GM12878 (cell line): Measurements from ENCODE around the gene PTGER4. TPM values are rescaled to one million over a fixed set of nuclear protein-coding genes. Genes with fewer than 3 reads are reported as not detected.
A peak's percentile ranks its signal among the peaks of the same experiment; 100 is the strongest.

Experiments used
- ATAC-seq: fragments of 200-7000 bp; cut with Tn5 transposase; 3 replicates; pipeline ENCODE4 v1.9.1; 2020; ENCODE audit warnings: mild to moderate bottlenecking, moderate library complexity
- BruUV-seq: library from RNA; stranded (reverse); fragments of 400-500 nt; replicated peaks from 2 replicates; lab custom pipeline; 2021; lab: Mats Ljungman, UMichigan
- CTCF ChIA-PET: fragments of 300-600 bp; sonication (Branson Sonifier 250); formaldehyde crosslinking; extraction: SDS; loops from one replicate; lab custom pipeline; 2021; ENCODE audit warnings: inconsistent platforms; lab: Yijun Ruan, JAX
- POLR2A ChIA-PET: fragments of 350-600 bp; formaldehyde crosslinking; extraction: SDS; loops from one replicate; lab custom pipeline; 2021; ENCODE audit warnings: inconsistent platforms; lab: Charles Lee
- RAD21 ChIA-PET: fragments of 300-600 bp; sonication (Branson Sonifier 250); formaldehyde crosslinking; loops from one replicate; lab custom pipeline; 2023; ENCODE audit warnings: antibody characterized with exemption; ENCODE audit not compliant: unreplicated experiment; lab: Charles Lee
- SMC1A ChIA-PET: fragments of 300-600 bp; sonication (Branson Sonifier 250); formaldehyde crosslinking; loops from one replicate; lab custom pipeline; 2023; ENCODE audit not compliant: unreplicated experiment, uncharacterized antibody; lab: Charles Lee
- DNase-seq: peaks from one replicate; pipeline ENCODE4 v3.0.0-alpha.2; 2011; ENCODE audit warnings: low read depth, low spot score
- FAIRE-seq: peaks from 3 replicates; lab custom pipeline; 2011; peaks lifted over from hg19 to GRCh38; lab: Jason Lieb, UNC
- H2AFZ ChIP-seq: 2 replicates; pipeline ENCODE4 v1.6.0; 2011; ENCODE audit warnings: low read depth, low read length, control low read depth; ENCODE audit not compliant: control insufficient read depth
- H3K27ac ChIP-seq: 2 replicates; pipeline ENCODE4 v1.5.1; 2011; ENCODE audit warnings: control low read depth; ENCODE audit not compliant: control insufficient read depth, insufficient read depth
- H3K27me3 ChIP-seq, 2 experiments: replicated peaks in 1 of 2; 2 replicates each; pipeline versions ENCODE4 v1.6.0 to v1.6.1; 2011; ENCODE audit warnings: low read length in 1 of 2; ENCODE audit not compliant: control insufficient read depth in 2 of 2, insufficient read depth in 2 of 2
- H3K36me3 ChIP-seq, 2 experiments: 2 replicates each; pipeline ENCODE4 v1.5.1; 2011; ENCODE audit warnings: low read length in 1 of 2; ENCODE audit not compliant: control insufficient read depth in 2 of 2, insufficient read depth in 2 of 2
- H3K4me1 ChIP-seq: 2 replicates; pipeline ENCODE4 v1.6.1; 2011; ENCODE audit warnings: mild to moderate bottlenecking, low read length, moderate library complexity, mixed read lengths; ENCODE audit not compliant: control insufficient read depth, insufficient read depth
- H3K4me2 ChIP-seq: 2 replicates; pipeline ENCODE4 v1.6.0; 2011; ENCODE audit warnings: control low read depth; ENCODE audit not compliant: control insufficient read depth, insufficient read depth
- H3K4me3 ChIP-seq: fragments of 200-600 bp; sonication (generic); 2 replicates; pipeline ENCODE4 v1.5.1; 2016
- H3K79me2 ChIP-seq: 2 replicates; pipeline ENCODE4 v1.6.0; 2011; ENCODE audit warnings: low read length; ENCODE audit not compliant: control insufficient read depth, insufficient read depth
- H3K9ac ChIP-seq: 2 replicates; pipeline ENCODE4 v1.8.0; 2011; ENCODE audit warnings: low read length, control low read depth, mixed read lengths; ENCODE audit not compliant: control insufficient read depth, insufficient read depth
- H3K9me3 ChIP-seq: replicated peaks from 3 replicates; pipeline ENCODE4 v1.5.1; 2011; ENCODE audit warnings: mild to moderate bottlenecking, low read length; ENCODE audit not compliant: control insufficient read depth, insufficient read depth
- H4K20me1 ChIP-seq: 2 replicates; pipeline ENCODE4 v1.6.0; 2011; ENCODE audit not compliant: control insufficient read depth, insufficient read depth
- BMI1 ChIP-seq: fragments of 450-650 bp; IDR thresholded peaks from 2 replicates; pipeline ENCODE4 v1.6.1; 2016; ENCODE audit warnings: mild to moderate bottlenecking, moderate library complexity, borderline replicate concordance
- PRDM15 ChIP-seq: fragments of 450-650 bp; formaldehyde crosslinking; IDR thresholded peaks from 2 replicates; pipeline ENCODE4 v1.4.0; 2020; ENCODE audit warnings: mild to moderate bottlenecking, moderate library complexity
- WGBS: methylation state at CpG from one replicate; pipeline ENCODE4 v1.1.6; 2016; ENCODE audit warnings: low lambda C conversion rate; ENCODE audit not compliant: insufficient replicate concordance, insufficient coverage; ENCODE audit errors: missing lambda C conversion rate; 5-methylcytosine and 5-hydroxymethylcytosine counted together
- in situ Hi-C: fragments of 300-500 bp; cut with MboI; formaldehyde crosslinking; loops from 9 replicates; pipeline ENCODE4 v1.14.3; 2018; ENCODE audit warnings: mixed read lengths
- intact Hi-C: fragments of 100-400 bp; cut with micrococcal nuclease; formaldehyde crosslinking; loops from one replicate; pipeline ENCODE4 v1.14.2; 2022; ENCODE audit not compliant: unreplicated experiment
- polyA plus RNA-seq, 11 experiments: library from polyadenylated mRNA; depleted of rRNA in 4 of 11; unstranded in 6 of 11; stranded (reverse) in 5 of 11; fragments of >200 nt; fragmentation: Nextera tagmentation in 4 of 11; fragmentation: Illumina TruSeq in 1 of 11; extraction: Ambion mirVana in 4 of 11; extraction: Trizol in 1 of 11; gene quantifications; 1 replicate in 1 of 11; 2 replicates in 10 of 11; pipeline versions ENCODE4 v1.2.1 to v1.2.3, GENCODE V29; 2011 to 2016; ENCODE audit warnings: inconsistent platforms in 2 of 11, missing spikeins in 2 of 11, low read depth in 1 of 11
- total RNA-seq, 4 experiments: library from RNA; depleted of rRNA in 3 of 4; stranded (reverse); fragments of >200 nt in 3 of 4; fragmentation: Illumina TruSeq in 1 of 4; extraction: Trizol in 1 of 4; gene quantifications; 2 replicates each; pipeline versions ENCODE4 v1.2.1 to v1.2.3, GENCODE V29; 2013 to 2021

The PTGER4 gene
- total and polyA plus RNA-seq, 10 of the 15 experiments (the other 5 are each of a cell fraction or from before 2014, with no cell fraction given): 0.15 to 3.7 (median 0.62) TPM

GRCh38 chr5:40678460-40679147 lies 1.1 kb upstream of the PTGER4 start:
- DNase-seq (no peak), ATAC-seq (no peak), FAIRE-seq (peak; percentile 84)
- no TSS peak for BruUV-seq
- WGBS: 8% methylated on average over 12 of the region's 12 CpGs
- ChIA-PET POLR2A (interaction anchor here (0.5 kb wide), 1 partner anchor 171 kb away, joined by 4 read pairs; no protein-coding TSS in a partner anchor), CTCF (no interaction called here), SMC1A (interaction anchor here (1.4 to 2.2 kb wide), 4 partner anchors 8 to 277 kb away, joined by 3 to 13 read pairs (median 6); no protein-coding TSS in a partner anchor), RAD21 (no interaction called here)
- Histone ChIP-seq H4K20me1 (peaks cover 3% of the 10 kb centered on the region; the same call in 1 of the 2 replicates), H3K4me2 (peak overlapping the region; percentile 68), H3K79me2 (no peaks in the 10 kb centered on the region; the same call in 1 of the 2 replicates), H3K4me3 (0 out of 2 replicates have a peak overlapping the region, but pooled peaks have one; percentile 2), H2AFZ (peak overlapping the region; percentile 32; the same call in 1 of the 2 replicates), H3K9ac (no peak overlapping the region), H3K36me3 (no peaks in the 10 kb centered on the region), H3K4me1 (peaks cover 8% of the 10 kb centered on the region), H3K9me3 (no peaks in the 10 kb centered on the region), H3K27ac (no peak overlapping the region), H3K27me3 (peaks cover 5 to 19% of the 10 kb centered on the region in 2 experiments; a peak in 3 of 4 replicates)
- in situ Hi-C loops (loop anchor here (25.0 kb wide), 1 partner anchor 1091 kb away; no protein-coding TSS in a partner anchor), intact Hi-C loops (loop anchor here (2.0 kb wide), 1 partner anchor 188 kb away; no protein-coding TSS in a partner anchor)
- TF ChIP-seq BMI1 (peak; percentile 45; the same call in 1 of the 2 replicates), PRDM15 (CRISPR knock-in tag) (no peak)
